OCI-M2 (cell line): ENCODE measurements around the gene YIPF3.
"Not testable (repeated sequence)": the region's sequence is repeated elsewhere in the genome, so short reads cannot be mapped to it uniquely, and the experiment has no call there.

Experiments
- DNase-seq: peaks from one replicate; lab custom pipeline; 2025; ENCODE audit not compliant: unreplicated experiment; lab: John Stamatoyannopoulos, UW

YIPF3 gene

DNA sequence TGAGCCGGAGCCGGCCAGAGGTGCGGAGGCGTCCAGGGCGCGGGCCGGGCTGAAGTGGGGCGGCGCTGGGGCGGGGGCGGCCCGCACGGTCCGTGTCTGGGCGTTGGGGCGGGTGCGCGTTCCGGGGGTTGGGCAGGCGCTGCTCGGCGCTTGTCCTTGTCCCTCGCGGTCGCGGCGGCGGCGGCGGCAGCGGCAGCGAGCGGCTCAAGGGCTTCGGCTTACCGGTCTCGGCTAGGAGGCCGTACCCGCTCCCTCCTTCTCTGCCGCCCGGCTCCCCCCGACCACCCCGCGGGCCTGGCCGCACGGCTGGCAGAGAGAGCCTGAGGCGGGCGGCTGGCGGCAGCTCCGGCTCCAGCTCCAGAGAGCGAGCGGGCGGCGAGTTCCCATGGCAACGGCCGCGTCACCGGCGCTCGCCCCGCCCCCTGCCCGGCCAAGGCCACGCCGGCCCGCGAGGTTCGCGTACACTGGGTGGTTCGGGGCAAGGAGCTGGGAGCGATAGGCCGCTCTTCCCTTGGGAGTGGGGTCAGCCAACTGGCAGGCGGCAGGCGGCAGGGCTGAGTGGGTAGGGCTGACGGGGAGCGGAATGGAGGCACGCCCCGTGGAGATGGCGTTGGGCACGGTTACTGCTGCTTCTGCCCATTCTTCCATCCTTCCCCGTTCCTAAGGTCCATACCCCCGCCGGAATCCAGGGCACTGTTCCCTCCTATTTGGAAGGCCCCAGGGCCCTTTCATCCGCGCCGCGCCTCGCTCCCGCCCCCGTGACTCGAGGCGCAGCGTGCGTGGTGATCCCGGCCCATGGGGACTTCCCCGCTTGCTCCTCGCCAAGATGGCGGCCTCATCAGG is 6.5 kb downstream of the YIPF3 start, which contains the start of gene LRRC73:
Gene LRRC73 (minus strand): TSS at position 363 of the 843 bp plus-strand sequence. CDS start 561 bp downstream, outside the sequence.
- DNase-seq = no peak

DNA sequence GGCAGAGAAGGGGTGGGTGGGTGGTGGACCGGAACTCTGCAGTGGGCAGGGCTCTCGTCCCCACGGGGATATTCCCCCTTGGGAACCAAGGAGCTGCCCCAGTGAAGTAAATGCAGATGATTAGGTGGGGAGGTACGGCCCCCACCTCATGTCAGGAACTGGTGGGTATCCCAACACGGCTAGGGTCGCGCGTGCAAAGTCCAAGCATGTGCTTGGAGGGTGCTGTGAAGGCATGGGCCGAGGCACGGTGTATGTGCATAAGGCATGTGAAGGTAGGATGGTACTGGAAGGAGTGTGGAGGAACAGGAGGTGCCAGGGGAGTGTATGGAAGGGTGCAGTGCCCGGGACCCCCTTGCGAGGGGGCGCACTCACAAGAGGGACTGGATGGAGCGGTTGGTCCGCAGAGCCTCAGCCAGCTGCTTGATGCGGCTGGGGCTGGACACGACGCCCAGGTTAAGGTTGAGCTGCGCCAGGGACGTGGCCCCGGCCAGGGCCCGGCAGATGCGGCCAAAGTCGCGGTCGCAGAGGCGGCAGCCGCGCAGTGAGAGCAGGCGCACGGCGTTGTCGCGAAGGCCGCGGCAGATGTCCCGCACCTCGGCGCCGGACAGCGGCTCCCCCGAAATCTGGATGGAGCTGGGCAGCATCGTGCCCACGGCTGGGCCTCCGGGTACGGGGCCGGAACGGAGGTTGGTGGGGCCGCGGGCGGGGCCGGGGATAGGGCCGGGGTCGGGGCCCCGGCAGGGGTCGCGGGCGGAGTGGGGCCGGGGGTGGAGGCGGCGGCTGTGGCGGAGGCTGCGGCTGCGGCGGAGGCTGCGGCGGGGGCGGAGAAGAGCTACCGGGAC is 7.4 kb downstream of the YIPF3 start:
- DNase-seq = no peak

DNA sequence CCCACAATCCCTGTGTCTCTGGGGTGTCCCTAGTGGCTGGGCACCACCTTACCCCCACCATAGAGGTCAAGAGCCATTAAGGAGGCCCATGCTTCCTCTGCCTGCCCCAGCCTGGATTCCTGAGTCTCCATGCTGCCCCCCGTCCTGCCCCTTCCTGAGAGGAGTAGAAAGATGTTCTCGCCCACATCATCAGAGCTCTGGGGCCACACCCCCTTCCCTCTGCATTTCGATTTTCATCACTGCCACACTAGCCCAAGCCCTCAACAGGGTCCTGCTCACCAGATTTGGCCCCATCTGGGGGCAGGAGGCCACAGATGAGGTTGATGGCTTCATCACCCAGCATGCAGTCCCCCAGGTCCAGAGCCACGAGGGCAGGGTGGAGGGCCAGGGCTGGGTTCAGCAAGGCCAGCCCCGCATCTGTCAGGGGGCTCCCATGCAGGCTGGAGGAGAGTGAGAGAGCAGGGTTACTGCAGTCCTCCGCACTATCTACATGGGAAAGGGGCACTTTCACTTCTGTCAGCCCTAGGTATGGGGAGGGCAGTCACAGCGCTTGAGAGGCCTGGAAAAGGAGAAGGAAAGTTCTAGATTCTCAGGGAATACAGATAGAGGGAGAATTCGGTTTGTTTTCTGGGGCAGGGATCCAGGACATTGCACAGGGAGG is 8.1 kb downstream of the YIPF3 start:
- DNase-seq = no peak

DNA sequence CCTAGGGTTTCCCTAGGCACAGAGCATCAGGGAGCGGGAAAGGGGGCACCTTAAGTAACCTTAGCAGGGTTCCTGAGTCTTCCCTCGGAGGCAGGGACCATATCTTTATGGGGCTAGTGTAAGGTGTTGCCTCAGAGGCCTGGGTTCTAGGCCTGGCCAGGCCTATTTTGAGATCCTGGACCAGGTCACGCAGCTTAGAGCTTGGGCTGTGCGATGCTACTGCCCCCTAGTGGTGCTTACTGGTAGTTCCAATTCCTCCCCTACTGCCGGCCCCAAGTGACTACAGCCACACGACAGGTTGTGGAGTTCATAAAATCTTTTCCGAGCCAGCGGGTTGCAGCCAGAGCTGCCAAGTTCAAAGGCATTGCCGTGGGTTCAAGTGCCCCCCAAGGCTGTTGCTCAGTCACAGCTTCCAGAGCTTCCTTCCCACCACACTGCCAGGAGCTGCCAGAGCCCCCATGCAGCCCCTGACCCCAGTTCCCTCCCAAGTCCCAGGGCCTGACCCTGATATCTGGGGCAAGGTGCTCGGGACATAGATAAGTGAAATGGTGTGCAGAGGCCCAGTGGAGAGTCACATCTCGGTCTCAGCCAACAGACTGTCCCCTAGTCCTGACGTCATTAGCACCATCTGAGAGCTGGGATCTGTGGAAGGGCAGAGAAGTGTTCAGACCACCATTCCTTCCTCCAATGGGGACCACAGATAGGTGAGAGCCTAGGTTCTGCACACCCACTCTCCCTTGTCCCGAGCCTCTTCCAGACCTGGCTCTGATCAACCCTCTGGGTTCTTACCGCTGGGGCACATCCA is 9.9 kb downstream of the YIPF3 start:
- peak; percentile 80 for DNase-seq

DNA sequence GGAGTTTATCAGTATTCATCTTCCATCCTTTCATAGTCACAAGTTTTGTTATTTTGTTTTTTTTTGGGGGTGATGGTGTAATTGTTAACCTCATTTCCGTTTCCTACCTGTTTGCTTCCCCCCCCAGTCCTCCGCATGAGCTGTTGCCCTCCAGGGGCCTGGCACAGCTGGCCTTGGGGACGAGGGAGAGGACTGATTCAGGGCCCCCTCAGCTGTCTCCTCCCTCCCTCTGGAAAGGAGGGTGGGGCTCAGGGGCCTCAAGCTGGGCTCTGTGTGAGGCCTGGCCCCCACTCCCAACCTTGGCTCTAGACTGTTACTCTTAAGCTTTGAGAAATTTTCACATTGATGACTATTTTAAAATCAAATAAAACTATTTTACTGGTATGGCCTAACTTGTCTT is 10.6 kb downstream of the YIPF3 start:
- no peak for DNase-seq

DNA sequence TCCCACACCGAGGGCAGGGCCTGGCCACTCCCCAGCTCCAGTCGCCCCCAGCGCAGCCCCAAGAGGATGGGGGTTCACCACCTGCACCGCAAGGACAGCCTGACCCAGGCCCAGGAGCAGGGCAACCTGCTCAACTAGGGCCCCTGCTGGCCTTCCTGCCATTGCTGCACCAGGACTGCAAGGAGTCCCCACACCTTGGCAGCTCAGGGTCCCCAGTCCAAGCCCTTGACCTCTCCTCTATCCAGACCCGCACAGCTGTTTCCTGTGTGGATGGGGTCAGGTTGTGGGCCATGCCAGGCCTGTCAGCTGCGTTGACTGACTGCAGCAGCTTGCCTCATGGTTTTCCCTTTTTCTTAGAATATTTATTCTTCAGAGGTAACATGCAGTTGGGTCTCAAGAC is 11.0 kb downstream of the YIPF3 start:
- no peak for DNase-seq

DNA sequence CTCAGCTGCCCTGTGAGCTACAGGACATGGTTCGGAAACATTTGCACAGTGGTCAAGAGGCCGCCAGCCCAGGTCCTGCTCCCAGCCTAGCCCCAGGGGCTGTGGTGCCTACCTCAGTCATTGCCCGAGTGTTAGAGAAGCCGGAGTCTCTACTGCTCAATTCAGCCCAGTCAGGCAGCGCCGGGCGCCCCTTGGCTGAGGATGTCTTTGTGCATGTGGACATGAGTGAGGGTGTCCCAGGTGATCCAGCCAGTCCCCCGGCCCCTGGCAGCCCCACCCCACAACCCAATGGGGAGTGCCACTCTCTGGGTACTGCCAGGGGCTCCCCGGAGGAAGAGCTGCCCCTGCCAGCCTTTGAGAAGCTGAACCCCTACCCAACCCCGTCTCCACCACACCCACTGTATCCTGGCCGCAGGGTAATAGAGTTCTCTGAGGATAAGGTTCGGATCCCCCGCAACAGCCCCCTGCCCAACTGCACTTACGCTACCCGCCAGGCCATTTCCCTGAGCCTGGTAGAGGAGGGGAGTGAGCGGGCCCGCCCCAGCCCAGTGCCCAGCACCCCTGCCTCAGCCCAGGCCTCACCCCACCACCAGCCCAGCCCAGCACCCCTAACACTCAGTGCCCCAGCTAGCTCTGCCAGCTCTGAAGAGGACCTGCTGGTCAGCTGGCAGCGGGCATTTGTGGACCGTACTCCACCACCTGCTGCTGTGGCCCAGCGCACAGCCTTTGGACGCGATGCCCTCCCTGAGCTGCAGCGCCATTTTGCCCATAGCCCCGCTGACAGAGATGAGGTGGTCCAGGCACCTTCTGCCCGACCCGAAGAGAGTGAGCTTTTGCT is 11.8 kb downstream of the YIPF3 start:
- DNase-seq = no peak

DNA sequence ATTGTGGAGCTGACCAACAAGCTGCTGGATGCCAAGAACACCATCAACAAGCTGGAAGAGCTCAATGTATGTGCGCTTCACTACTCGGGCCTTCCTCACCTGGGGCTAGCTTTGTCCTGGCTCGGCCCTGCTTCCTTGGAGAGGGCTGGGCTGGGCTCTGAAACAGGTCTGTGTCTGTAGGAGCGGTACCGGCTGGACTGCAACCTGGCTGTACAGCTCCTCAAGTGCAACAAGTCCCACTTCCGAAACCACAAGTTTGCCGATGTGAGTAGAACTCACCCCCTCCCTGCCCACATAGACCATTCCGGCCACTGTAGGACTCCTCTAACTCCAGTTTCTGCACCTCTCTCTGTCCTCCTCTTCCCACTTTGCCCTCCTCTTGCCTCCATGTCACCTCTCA is 13.3 kb downstream of the YIPF3 start:
- no peak for DNase-seq

DNA sequence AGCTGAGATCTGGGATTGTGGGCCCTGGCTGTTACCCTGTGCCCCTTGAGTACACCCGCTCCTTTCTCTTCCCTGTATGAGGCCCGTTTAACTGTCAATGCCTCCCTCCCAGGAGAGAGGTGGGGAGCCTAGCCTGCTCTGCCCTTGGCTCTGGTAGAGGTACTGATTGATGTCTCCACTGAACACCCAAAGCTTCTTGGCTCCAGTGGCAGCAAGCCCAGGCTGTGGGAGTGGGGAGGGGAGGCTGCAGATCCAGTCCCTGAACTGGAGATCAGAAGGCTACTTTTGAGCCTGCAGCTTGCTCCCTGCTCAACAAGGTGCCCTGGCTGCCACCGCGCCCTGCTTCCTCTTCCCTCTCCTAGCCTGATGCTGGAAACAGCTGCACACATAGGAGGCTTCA is 14.1 kb downstream of the YIPF3 start:
- no peak for DNase-seq

DNA sequence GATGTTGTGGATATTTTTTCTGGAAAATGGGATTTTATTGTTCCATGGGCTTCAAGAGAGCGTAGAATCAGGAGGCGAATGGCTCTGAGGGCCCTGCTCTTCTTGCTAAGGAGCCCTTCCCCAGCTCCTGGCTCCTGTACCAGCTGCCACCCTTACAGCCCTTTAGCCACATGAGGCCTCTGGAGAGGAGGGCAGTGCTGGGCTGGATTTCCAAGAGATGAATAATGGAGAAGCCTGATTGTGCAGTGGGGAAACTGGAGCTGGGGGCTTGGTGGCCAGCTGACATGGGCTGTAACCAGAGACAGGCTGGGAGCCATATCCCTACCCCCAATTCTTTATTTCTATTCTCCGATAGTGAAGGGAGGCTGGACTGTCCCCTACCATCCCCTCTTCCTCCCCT is 15.8 kb downstream of the YIPF3 start:
- DNase-seq = no peak

DNA sequence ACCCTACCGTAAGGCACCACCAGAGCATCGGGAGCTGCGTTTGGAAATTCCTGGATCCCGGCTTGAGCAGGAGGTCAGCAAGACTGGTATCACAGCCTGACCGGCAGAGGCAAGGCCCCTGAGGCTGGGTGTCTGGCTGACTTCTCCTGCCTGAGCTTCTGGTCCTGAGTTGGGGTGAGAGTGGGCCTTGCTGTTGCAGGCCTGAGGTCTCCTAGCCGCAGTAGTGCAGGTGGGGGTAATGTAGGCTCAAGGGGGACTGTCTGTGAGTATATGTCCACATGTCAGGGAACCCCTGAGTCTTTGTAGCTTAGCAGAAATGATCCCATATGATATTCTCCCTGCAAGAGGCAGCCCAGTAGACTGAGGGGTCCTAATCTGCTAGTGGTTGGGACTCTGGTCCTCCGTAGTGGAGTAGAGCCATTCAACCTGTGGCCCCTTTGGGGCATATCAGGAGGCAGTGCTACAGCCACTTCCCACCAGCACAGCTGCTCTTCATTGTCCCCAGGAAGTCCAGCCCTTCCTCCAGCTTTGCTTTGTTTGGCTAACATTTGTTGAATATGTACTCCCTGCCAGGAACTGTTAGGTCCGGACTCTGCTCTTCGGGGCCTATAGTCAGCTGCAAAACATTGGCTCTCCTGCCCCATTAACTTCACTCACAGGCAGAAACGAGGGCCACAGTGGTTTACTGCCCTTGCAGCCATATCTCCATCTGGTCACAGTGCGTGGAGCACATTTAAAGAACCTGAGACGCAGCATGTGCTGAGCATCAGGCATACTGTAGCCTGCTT is 17.5 kb downstream of the YIPF3 start:
- DNase-seq = no peak

DNA sequence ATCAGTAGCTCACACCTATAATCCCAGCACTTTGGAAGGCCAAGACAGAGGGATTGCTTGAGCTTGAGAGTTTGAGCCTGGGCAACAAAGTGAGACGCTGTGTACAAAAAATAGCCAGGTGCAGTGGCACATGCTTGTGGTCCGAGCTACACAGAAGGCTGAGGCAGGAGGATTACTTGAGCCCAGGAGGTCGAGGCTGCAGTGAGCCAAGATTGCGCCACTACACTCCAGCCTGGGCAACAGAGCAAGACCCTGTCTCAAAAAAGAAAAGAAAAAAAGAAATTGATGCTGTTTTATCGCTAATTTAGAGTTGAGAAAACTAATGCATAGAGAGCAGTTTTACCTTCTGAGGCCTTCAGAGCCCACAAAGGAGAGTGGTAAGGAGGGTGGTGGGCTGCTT is 18.4 kb downstream of the YIPF3 start:
- DNase-seq = not testable (repeated sequence)

DNA sequence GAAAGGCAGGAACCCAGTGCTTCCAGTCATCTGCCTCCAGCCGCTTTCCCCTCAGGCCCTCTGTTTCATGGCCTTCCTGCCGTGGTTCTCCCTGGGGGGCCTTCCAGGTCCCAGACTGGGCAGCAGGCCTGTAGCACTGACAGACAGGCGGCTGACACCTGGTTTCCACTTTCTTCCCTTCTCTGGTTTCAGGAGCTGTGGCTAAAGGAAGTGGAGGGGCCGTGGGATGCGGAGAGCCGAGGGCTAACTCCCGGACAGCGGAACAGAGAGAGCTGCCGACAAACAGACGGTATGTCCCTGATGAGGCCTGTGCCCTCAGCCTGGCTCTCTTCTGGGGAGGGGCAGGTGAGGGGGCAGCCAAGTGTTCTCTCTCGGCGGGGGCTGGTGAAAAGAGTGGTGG is 19.0 kb downstream of the YIPF3 start:
- DNase-seq = no peak

DNA sequence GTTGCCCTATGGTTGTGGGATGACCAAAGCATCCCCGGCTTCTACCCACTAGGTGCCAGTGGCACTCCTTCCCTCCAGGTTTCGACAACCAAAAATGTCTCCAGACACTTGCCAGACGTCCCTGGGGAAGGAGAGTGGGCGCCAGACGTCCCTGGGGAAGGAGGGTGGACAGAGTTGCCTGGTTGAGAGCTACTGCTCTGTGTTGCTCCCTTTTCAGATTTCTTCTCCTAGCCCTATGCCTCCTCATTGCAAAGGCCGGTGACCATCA is 19.7 kb downstream of the YIPF3 start:
- DNase-seq = no peak

DNA sequence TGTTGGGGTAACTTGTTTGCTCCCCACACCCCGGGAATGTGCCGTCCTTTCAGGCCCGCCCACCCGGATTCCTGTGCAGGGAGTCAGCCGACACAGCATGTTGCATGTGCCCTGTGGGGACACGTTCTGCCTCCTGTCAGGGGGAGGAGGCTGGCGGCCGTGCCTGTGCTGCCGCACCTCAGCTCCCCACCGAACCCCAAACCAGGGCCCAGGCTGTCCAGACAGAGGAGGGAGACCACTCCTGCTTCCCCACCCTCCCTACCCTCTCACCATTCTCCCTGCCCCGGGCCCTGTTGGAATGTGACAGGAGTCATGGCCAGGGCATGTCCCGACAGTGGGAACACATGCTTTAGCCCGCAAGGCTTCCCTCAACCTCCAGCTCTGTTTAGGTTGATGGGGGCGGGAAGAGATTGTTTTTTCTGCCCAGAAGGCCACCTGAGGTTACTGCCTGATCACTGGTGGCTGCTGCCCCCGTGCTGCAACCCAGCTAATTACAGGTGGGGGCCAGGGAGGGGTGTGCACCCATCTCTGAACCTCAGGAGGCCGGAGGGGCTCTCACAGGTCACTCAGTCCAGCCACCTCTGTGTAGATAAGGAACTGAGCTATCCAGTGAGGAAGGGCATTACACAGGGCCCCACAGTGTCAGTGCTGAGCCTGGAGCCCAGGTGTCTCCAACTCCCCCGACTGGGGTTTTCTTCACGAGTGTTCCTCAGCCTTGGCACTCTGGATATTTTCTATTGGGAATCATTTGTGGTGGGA is 20.2 kb downstream of the YIPF3 start:
- no peak for DNase-seq

DNA sequence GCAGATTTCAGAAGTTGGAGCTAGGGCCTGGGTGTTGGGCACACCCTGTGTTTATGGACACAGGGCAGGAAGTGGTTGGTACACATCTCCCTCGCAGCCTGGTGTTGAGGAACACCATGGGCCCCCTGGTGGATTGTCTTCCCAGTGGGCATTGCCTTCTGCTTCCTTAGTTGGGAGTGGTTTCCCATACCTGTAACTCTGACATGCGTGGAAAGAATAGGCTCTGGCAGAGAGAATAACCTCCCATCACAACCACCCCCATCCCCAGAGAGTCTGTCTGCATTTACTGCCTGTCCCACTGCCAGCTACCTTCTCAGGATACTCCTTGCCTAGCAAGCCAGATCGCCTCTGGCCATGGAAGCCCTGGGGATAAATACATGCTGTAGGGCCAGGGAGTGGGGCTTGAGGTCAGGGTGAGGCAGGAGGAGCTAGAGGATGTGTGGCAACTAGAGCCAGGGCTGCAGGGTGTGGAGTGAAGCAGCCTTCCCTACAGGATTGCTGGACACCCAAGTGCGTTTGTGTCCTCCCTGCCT is 21.3 kb downstream of the YIPF3 start:
- DNase-seq = no peak

DNA sequence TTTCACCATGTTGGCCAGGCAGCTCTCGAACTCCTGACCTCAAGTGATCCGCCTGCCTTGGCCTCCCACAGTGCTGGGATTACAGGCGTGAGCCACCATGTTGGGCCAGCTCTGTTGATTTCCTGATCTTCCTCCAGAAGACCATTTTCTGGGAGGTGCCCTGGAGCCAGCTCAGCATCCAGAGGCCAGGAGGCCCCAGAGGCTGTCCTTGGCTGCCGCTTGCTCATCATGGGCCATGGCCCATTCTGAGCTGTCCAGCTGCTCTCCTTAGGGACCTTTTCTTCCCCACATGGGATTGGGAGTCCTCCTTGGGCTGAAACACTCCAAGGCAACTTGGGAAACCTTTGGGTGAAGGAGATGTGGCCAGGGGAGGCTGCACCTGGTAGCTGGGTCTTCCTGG is 22.0 kb downstream of the YIPF3 start:
- no peak for DNase-seq

DNA sequence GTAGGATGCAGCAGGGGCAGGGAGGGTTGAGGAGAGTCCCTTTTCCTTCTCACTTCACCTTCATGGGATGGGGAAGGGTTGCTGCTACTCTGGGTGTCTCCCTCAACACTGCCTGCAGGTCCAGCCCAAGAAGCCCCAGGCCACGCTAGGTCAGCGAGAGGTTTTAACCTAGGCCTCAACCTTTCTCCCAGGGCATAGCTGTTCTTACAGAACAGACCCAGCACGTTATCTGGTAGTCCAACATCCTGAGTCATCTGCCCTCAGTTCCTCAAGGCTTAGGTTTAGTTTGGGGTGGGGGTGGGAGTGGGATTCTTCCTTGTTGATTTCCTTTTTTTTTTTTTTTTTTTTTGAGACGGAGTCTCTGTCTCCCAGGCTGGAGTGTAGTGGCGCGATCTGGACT is 22.4 kb downstream of the YIPF3 start:
- no peak for DNase-seq
